GM18498 (cell line): Measurements from ENCODE around the gene FARP2.

Experiments used
- ATAC-seq: cut with Tn5 transposase; IDR thresholded peaks from one replicate; pipeline ENCODE4 v1.9.1; 2021; ENCODE audit warnings: mild to moderate bottlenecking, moderate library complexity; ENCODE audit not compliant: unreplicated experiment

FARP2 gene

DNA sequence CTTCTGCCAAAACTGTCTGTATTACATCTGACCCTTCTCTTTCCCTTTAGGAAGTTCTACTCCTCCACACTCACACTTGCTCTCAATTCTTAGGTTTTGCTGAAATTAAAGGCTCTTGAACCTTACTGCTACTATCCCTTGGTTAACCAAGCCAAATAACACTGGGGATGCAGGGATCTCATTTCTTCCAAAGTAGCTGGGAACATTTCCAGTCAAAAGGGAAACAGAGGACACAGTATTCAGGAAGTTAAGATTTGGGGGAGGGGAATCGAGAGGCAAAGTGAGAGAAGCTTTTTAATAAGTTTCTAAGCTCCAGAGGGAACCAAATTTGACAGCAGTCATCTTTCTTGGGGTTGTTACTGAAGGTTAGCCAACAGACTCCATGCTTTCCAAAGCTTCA, 34.2 kb upstream of the FARP2 start:
- no peak for ATAC-seq

DNA sequence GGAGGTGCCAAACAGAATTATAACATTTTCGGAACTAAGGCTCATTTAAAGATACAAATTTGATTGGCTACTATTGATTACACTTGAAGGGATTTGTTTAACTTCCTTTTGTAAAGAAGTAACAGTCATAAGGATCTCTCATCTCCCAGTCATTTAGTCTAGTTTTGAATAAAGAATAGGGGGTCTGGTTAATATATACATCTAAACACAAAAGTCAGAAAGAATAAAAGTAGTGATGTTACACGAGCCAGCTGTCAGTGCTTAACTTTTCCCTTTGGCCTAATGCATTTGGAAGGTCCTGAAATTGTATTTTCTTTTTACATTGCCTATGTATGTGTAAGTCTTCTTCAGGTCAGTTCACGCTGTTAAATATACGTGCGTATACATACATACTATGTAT, 32.3 kb upstream of the FARP2 start:
- ATAC-seq = no peak

DNA sequence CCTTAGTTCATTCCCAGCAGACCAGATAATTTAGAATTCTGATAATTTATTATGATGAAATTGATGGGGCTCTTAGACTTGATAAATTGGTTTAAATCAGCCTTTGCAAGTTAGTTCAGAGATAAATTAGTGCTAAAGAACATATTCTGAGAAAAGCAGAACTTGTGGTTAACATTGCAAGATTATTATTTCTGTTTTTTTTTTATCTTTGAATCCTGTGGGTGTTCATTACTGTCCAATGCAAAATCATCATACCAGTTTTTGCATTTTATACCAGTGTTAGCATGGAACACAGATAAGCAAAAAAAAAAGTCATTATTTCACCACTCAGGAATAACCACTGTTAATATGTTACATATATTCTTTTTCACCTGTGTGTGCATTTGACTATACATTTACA, 31.3 kb upstream of the FARP2 start:
- no peak for ATAC-seq

DNA sequence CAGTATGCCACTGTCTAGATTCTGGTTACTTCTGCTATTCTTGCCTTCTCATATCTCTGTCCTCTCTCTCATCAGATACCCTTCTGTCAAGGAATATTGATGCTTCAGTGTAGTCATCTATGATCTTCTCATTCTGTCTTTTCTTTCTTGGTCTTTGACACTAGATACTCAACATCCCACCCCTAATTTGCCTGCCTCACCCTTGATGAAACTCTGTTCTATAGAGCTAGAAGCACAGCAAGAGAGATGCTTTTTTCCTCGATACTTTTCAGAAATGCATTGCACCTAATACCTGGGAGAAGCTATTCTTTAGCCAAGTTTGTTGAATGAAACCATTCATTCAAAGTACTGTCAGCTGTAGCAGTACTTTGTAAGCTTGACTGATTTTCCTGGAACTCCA, 30.8 kb upstream of the FARP2 start:
- no peak for ATAC-seq

DNA sequence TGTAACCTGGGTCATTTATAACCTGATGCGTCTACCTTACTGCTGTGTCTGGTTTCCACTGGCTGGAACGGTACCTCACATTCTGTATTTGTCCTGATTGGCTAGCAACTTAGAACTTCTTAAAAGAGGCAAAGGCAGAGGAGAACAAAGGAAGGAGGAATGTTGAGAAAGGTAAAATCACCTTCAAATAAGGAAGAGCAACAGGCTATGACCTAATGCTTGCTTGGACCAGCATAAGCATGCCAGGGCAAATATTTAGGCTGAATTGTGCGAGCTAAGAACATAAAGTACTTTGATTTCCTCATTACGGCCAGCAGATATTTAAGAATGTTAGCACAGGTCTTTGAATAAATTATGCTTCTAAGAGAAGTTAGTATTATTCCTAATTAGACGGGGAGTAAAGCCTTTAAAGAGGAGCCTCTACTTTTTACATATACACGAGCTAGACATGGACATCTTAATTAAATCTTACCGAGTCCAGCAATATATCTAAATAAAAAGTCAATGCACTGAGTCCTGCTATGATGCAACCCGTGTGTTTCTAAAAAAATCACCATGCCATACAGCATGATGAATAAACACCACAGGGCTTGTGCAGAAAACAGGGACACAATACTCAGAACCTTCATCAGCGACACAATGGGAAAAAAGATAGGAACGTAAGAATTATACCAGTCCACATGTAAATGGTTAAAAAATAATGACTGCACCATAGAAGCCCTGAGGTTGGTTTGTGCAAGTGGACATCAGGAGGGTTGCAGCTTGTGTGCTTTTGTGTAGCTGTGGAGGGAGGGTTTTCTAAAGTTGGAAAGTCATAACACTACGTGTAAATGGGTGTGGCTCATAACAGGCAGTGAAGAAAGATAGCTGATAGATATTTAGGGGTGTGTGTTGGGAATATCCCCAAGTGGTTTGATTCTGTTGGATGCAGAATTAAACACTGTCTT, 26.1 kb upstream of the FARP2 start:
- ATAC-seq = no peak

DNA sequence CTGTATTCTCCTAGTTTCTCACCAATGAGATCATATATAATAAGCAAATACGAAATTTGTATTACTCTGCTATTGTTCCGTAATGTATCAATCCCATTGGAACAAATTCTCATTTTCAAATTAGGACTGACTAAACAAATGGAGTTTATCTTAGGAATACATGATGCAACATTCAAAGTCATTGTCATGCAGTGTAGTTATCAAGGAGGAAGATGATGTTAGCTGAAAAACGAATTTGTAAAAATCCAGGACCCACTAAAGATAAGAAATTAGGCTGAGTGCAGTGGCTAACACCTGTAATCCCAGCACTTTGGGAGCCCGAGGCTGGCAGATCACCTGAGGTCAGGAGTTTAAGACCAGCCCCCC, 25.5 kb upstream of the FARP2 start:
- no peak for ATAC-seq

DNA sequence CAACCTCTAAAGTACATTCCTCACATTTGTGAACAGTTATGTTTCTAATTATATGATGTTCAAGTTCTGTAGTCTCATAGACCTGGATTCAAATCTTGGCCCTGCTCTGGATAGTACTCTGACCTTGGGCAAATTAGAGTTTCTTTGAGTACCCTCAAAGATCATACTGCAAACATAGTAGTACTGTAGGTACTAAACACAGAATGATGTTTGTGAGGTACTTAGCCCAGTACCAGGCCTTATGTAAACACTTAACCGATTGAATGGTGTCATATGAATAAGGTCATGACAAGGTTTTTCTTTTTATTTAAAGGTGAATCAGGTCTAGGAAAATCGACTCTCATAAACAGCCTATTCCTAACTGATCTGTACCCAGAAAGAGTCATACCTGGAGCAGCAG, 21.3 kb upstream of the FARP2 start:
- no peak for ATAC-seq

DNA sequence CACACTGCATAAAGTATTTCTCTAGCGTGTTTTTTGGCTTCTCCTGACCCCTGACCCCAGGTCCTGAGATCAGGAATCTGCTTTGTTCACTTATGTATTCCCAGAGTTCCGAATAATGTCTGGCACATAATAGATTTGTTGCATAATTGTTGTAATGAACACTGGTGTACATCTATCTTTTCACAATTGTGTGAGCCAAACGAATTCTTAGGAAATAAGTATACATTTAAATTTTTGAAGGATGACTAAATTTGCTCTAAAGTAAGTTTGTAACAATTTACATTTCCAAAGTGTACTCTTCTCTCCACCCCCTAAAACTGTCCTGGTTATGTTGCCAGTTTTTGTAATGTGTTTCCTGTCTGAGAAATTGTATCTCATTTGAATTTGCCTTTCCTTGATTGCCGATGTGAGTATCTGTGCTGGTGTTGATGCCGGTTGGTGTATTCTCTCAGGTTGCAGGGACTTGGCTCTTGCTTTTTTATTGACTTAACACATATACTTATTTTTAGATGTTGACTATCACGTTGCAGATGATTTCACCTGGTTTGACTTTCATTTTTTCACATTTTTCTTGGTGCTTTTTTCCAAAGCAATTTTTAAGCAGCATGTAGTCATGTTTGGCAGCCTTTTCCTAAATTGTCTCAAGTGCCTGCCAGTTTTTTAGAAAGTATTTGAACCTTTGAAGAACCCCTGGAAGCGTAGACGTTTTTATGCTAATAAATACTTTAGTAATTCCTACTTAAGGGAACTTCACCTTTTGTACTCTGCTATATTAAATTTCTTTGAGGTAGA, 16.1 kb upstream of the FARP2 start:
- ATAC-seq = no peak

DNA sequence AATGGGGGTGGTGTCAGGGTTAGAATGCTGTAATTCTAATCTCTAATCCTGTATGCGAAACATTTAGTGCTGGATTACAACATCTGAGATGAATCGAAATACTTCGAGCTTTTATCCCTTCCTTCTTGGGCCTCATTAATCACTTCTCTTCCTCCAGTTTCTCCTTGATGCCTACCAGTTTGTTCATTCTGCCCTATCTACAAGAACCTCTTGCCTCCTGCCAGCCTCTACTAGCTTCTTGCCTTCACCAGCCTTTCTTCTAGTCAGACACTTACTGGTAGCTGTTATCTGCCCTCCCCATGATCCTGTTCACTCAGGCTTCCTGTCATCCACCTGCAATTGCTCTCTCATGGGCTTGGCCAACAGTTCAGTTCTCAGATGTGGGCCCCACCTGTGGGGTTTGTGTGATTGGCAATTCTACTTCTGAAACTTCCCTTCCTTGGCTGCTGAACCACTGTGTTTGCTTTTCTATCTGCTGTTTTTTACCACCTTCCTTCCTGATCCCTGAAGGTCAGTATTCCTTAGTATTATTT, 15.4 kb upstream of the FARP2 start:
- no peak for ATAC-seq

DNA sequence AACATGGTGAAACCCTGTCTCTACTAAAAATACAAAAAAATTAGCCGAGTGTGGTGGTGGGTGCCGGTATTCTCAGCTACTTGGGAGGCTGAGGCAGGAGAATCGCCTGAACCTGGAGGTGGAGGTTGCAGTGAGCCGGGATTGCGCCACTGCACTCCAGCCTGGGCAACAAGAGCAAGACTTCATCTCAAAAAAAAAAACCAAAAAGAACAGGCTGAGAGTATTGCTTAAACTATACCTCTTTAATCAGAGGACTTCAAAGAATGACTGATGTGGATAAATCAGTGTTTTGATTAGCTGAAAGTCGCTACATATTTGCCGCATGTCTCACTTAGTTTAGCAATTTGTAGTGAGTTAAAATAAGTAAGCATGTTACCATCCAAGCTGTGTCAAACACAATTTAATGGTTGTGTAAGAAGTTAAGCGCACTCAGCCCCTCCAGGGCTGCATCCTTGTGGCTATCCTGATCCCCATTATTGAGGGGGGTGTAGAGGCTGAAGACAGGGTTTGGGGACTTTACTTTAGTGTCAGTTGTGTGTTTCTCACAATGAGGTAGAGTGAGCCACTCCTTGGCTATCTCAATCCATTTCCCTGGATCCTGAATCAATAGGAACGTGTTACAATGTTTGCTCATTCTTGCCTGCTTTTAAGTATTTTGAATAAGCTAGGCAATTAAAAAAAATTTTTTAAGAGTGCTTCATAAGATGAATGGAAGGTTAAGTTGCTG, 11.0 kb upstream of the FARP2 start:
- ATAC-seq = no peak

DNA sequence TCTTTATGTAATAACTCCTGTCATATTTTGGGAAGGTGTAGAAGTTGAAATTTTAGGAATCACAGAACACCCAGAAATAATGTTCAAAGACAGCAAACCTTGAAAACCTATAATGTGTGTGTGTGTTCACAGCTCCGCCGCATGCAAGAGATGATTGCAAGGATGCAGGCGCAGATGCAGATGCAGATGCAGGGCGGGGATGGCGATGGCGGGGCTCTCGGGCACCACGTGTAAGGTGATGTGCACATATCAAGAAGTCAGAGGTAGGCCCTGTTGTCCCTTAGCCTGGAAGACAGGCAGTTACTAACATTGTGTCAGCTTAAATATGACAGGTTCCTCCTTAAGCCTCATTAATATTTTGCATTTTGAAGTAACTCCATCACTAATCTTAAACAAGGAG, 6.1 kb upstream of the FARP2 start:
- no peak for ATAC-seq

DNA sequence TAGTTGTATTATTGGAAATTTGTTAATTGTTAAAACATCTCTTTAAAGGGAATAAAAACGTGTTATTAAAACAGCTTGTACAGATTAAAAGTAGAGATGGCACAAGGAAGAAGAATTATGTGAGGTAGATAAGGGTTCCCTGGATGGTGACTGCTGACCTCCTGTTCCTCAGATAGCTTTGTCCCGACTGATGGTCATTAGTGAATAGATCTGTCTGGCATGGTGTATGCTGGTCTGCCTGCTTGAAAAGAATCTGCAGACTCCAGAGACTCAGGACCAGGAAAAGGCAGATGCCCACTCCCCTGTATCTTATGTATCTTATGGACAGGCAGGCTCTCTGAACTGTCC, 5.6 kb upstream of the FARP2 start:
- no peak for ATAC-seq

DNA sequence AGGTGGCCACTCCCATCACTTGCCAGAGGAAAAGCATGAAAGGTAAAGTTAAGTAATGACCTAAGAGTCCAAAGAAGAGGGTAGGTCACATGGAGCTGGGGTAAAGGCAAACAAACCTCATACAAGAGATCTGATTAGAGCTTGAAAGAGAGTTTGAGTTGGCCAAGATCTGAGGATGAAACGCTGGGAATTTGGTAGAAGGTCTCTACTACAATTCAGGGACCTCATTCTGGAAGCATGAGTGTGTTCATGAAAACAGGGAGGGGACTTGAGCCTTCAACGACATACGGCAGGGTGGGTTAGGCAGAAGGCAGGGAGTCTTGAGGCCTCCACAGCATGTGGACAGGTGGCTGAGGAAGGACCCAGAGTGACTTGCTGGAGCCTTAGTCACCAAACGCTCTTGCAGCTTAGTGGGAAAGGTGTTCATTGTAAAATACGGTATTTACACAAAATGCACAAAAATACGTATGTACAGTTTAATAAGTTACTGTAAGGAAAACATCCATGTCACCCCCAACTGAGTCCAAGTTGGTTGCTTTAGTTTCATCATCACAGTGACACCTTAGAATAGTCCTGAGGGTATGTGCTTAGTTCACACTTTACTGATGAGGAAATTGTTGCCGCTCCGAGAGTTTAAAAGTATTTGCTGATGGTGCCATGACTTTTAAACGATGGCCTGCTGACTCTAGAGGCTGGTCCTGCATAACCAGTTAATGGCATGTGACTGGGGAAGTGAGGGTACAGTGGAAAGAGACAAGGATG, 5.0 kb upstream of the FARP2 start:
- no peak for ATAC-seq

DNA sequence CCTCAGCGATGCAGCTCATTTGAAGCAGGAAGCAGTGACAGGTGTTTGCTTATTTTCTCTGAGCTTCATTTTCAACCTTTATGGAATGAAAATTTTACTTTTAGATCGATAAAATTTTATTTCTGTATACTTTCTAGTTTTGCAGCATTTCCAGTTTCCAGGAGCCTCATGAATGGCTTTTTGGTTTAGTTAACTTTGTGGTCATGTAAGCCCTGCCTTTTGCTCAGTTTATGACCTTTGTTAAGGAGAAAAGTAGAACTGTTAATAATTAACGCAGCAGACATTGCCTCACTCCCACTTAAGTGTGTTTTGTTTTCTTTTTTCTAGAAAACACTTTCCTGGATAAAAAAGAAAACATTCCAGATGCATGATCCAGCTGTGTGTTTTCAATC, 4.4 kb upstream of the FARP2 start:
- ATAC-seq = no peak

DNA sequence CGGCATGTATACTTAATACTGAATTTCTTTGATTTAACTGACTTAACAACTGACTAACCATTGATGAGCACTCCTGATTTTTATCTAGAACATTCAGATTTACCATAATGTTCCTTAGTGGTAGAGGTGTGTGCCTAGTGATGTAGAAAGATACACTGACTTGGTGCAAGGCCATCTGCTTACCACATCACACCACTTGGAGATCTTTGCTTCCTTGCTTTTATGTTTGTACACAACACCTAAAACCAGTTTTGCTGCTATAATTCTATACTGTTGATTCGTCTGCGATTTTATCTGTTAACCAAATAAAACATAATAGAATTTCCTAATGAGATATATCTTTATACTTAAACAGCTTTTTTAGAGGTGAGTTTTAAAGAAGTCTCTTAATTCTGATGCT, 3.9 kb upstream of the FARP2 start:
- no peak for ATAC-seq

DNA sequence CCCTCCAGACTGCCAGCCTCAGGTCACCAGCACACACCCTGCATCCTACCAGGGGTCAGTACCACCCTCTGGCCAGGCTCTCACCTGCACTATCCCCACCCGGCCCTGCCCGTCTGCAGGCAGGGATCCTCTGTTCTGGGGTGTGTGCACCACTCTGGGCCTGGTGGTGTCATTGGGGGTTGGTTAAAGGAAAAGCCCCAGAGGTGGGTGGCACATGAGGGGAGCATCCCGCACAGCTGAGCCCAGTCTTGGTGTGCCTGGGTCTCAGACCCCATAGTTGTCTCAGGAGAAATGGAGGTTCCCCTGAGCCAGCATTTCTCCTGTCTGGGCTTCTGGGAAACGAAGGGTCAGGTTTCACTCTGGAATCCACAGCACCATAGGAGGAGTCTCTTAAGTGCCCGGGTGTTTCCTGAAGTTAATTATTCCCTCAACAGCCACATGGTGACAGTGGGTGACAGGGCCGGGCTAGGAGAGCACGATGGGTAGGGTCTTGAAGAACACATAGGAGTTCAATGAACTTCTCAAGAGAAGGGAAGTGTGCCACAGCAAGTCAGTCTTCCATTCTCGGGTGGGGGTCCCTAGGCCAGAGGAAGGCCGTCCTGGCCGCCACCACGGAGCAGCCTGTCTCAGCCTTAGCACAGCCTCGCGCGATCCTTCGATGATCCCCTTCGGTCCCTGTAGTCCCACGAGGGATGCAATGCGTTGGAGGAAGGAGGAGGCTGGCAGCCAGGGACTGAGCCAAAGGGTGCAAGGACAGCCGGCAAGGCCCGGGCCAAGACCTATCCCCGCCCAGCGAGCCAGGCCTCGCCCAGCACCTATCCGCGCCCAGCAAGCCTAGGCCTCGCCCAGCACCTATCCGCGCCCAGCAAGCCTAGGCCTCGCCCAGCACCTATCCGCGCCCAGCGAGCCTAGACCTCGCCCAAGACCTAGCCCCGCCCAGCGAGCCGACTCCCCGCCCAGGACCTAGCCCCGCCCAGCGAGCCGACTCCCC, 1.1 kb upstream of the FARP2 start:
- no peak for ATAC-seq

DNA sequence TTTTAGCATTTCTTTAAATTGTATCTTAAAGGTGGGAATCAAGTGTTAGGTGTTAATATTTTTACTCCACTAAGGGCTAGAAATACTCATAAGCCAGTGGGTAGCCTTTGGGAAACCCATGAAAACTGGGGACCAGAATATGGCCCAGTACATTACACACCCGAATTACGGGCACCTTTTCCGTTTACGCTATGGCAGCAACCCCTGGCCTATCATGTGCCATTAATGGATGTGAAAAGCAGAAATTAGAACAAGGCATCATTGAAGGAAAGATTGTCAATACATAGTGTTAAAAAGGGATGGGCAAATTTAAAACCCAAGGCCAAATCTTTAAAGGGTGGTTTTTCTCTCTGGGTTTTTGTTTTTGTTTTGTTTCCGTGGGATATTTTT, 781 bp downstream of the FARP2 start:
- no peak for ATAC-seq

DNA sequence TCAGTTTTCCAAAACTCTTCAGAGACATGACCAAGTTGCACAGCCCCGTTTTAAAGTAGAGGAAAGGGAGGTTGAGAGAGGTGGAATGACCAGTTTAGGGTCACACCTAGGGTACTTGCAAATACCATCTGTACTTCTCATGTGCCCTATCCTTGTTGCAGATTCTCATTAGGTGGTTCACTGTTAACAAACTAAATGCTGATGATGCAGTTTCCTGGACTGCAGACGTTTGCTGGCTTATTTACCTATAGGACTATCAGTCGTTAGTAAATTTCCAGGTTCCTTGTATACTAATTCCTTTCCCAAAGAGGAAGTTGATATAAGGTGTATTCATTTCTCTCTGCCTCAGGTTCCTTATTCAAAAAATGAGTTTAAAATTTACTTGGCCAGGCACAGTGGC, 1.4 kb downstream of the FARP2 start:
- no peak for ATAC-seq

DNA sequence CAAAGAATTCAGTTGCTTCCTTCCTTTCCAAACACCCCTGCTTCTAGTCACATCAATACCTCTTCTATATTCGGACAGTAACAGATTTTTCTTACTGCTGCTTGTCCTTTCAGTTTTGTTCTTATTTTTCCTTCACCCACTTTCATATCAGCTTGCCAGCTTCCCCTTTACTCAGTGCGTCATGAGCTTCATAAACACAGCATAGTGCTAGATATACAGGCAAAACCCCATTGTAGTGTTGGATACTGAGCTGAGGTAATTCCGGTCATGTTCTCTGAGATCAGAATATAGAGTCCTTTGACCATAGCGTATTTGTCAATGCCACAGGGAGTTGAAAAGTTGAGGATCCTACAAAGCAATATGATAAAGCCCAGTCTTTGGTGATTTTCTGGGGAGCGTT, 2.4 kb downstream of the FARP2 start:
- peak; percentile 34 for ATAC-seq
